ENCODE data around the gene ARL6IP5.
A peak's percentile ranks its signal among the peaks of the same experiment; 100 is the strongest.

ARL6IP5 gene

DNA sequence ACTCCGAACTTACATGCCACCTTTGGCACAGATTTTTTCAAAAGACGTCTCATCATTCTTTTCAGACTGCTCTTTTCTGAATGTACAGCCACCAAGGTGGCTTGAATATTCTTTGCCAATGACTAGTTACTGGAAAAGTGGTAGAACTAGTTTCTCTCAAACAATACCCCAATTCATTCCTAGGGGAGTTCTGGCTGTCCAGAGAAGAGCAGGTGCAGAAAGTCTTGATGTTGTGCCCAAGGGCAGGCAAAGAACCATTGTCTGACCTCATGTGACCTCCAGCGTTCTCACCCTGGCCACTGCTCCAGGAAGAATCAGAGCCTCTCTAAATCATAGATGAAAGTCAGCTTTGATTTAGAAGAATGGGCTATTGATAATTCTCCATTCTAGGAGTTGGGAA is 32.2 kb downstream of the ARL6IP5 start:
- DNase-seq (ENCODE audit: low read depth) = no peak

DNA sequence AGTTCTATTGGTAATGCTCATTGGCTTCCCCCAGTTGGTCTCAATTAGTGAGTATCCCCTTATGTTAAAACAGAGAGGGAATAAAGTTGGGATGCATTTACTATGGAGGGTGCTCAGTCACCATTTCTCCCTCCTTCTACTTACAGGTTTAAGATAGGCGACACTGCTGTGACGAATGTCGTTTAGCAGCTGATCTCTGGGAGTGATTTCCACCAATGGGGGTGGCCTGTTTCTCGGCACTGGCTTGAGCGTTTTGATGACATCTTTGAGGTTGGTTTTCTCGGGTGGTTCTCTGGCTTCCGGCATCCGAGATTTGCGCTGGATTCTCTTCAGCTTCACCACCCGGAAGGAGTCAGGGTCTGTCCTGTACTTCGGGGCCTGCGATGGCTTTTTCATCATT is 33.8 kb downstream of the ARL6IP5 start:
- no peak for DNase-seq (ENCODE audit: low read depth)

GRCh38 chr3:69119138-69119537 is 34.4 kb downstream of the ARL6IP5 start:
- no peak for DNase-seq (ENCODE audit: low read depth)

DNA sequence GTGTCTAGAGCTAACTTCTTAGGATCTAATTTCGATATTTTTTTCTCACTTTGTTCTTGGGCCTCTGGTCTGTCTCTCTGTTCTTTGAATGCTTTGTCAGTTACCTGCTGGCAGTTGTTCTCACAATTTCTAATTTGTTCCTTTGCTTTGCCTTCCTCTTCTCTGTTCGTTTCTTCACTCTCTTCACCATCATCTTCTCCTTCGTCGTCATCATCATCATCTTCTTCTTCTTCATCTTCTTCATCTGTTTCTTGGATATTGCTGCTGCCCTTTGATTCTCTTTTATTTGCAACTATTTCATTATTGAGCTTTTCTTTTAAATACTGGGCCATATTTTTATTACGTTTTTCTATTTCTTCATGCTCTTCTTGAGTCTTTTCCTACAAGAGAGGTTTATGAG is 34.9 kb downstream of the ARL6IP5 start:
- DNase-seq (ENCODE audit: low read depth) = no peak

DNA sequence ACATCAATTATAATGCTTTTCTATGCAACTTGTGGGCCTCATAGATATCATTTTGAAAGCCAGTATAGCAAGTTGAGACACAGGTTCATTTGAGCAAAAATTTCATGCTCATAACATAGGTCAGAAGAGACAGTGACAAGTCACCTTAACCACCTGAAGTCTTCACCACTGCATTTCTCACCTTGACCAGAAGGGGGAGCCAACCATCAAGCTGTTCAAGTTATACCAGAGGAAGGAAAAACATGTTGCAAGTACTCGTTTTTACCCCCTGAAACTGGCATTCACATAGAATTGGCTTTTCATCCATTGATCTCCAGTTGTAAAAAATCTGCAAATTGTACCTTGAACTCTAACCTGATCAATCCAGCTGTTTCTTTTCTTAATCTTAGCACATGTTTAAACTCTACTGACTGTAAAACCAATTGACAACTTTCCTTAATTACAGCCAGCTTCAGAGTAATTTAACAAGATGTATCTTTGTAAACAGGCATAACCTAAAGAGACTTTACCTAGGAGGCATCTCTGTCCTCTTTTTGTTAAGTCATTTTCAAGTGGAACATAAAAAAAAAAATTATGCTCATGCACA is 36.2 kb downstream of the ARL6IP5 start:
- peak; percentile 36 for DNase-seq (ENCODE audit: low read depth)

DNA sequence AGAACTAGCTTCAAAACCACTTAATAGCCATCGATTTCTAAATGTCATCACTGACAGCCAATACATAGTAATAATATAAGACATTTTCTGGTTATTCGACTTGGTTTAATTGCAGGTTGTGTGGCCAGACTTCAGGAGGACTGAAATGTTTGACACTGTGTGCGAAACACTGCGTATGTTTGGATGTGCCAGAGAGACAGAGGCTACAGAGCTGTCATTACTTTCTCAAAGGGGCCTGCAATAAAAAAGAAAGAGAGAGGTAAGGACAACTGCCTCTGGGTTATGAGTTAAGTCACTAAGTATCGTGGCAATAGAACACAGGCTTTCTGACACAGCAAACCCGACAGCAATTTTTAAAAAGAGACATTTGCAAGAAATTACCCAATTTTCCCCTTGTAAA is 36.8 kb downstream of the ARL6IP5 start:
- no peak for DNase-seq (ENCODE audit: low read depth)

DNA sequence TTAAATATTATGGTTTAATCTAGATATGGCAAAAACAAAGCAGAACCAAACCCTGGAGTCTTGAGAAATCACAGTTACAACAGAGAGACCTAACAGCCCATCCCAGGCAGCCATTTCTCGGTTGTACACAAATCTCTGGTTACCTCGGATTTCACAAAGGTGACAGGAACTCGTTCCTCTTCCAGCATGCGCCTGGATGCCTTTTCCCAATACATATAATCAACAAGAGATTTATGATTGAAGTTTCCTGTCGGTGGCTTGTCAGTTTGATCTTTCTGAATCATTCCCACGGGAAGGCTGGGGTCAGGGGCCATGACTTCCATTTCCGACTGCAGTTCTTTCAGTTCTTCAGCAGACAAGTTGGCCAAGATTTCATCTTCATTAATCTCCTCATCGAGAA is 37.2 kb downstream of the ARL6IP5 start:
- DNase-seq (ENCODE audit: low read depth) = no peak

GRCh38 chr3:69122403-69122802 is 37.7 kb downstream of the ARL6IP5 start, which contains the start of gene LMOD3:
LMOD3 (minus strand) TSS chr3:69122595; CDS start chr3:69122386, 209 bp downstream.
- DNase-seq (ENCODE audit: low read depth) = no peak

GRCh38 chr3:69126216-69126615 is 41.5 kb downstream of the ARL6IP5 start:
- no peak for DNase-seq (ENCODE audit: low read depth)

GRCh38 chr3:69126999-69127398 is 42.3 kb downstream of the ARL6IP5 start:
- DNase-seq (ENCODE audit: low read depth) = no peak

DNA sequence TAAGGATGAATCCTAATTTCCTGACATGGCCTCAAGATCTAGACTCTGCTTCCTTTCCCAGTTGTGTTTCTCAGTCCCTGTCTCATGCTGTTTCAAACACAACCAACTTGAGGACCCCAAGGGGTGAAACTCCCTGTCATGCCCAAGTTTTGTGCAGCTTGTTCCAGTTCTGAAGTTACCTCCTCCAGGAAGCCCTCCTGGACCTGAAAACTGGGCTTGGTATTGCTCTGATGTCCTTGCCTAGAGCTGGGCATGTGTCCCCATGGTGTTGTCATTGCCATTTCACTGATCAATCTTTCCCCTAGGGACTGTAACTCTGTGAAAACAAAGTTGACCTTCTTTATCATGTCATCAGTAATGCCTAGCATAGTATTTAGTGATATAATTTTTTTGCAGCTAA is 43.8 kb downstream of the ARL6IP5 start:
- no peak for DNase-seq (ENCODE audit: low read depth)

GRCh38 chr3:69129531-69129930 is 44.8 kb downstream of the ARL6IP5 start:
- peak; percentile 24 for DNase-seq (ENCODE audit: low read depth)

DNA sequence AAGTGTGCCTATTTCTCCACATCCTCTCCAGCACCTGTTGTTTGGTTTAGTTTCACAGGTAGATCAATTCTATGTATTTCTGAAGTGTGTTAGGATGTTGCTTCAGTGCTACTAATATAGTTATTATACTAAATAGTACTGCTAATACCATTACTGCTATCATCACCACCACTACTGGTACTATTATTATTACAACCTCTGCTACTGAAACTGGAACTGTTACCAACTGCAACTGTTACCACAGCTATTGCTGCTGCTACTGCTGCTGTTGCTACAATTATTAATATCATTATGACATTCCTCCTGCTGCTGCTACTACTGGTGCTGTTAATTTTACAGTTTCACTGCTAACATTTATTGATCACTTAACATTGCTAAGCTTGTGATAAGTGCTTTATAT is 46.0 kb downstream of the ARL6IP5 start:
- no peak for DNase-seq (ENCODE audit: low read depth)

GRCh38 chr3:69137005-69137404 is 52.3 kb downstream of the ARL6IP5 start:
- no peak for DNase-seq (ENCODE audit: low read depth)

GRCh38 chr3:69137412-69137811 is 52.7 kb downstream of the ARL6IP5 start:
- no peak for DNase-seq (ENCODE audit: low read depth)

DNA sequence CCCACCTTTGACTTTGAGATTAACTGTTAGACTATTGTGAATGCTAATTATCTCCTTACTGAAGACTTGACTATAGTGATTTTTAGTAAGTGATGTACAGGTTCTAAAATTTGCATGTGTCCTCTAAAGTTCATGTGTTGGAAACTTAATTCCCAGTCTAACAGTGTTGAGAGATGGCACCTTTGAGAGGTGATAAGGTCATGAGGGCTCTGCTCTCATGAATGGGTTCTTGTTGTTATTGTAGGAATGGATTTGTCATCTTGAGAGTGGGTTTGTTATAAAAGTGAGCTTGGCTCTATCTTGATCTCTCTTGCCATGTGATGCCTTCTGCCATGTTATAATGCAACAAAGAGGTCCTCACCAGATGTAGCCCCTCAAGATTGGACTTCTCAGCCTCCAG is 56.6 kb downstream of the ARL6IP5 start:
- DNase-seq (ENCODE audit: low read depth) = no peak

- peak; percentile 34 for DNase-seq (ENCODE audit: low read depth)
Measured at GRCh38 chr3:69142090-69142489, 57.4 kb downstream of the ARL6IP5 start.

- no peak for DNase-seq (ENCODE audit: low read depth)
Measured at GRCh38 chr3:69142797-69143454, 58.2 kb downstream of the ARL6IP5 start.

GRCh38 chr3:69143612-69144011 is 58.9 kb downstream of the ARL6IP5 start:
- peak; percentile 3 for DNase-seq (ENCODE audit: low read depth)

DNA sequence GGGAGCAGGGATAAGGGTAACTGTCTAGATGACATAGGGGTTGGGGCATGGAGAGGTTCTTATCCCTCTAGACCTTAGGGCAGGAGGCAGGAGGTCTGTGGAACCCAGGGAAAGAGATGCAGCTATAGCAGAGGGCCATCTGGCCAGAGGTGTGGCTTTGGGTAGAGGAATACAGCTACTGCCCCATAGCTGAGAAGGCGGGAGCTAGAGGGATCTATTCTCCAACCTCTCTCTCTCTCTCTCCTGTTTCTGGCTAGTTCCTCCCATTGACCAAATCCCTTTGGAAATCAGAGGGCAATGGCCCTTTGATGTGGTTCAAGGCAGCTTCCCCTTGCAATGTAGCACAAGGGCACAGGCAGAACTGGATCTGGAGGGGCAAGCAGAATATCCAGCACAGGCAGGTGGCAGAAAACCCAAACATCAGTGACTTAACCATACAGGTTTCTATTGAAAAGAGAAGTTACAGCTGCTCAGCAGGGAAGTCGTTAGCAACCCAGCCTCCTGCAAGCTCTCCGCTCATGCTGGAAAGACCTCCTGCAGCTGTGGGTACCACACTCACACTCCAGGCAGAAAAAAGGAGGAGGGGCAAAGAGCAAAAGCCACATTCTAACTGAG is 60.0 kb downstream of the ARL6IP5 start:
- no peak for DNase-seq (ENCODE audit: low read depth)

DNA sequence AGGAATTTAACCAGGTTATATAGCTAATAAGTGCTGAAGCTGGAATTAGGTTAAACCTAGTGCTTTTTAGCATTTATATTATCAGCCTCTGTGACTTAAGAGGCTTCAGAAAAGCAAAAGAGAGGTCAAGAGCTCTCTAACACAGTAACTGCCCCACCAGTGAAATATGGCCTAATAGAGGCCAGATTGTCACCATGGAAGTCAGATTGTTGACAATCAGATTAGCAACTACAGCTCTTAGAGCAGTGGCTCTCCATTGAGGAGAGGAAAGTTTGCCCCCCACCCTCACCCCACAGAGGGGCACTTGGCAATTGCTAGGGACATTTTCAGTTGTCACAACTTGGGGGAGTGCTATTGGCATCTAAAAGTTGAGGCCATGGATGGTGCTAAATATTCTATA is 61.0 kb downstream of the ARL6IP5 start:
- no peak for DNase-seq (ENCODE audit: low read depth)

GRCh38 chr3:69149586-69149985 is 64.8 kb downstream of the ARL6IP5 start:
- no peak for DNase-seq (ENCODE audit: low read depth)

Measured in stromal cell of bone marrow (primary cell).